Measurements from ENCODE around the gene MAP2. TPM values are rescaled to one million over a fixed set of nuclear protein-coding genes. Genes with fewer than 3 reads are reported as not detected.

Gene MAP2
- total and polyA plus RNA-seq, 4 experiments from 2014 or later = 0.20 to 0.47 (median 0.41) TPM; not detected in 1

- intact Hi-C loops (cut with micrococcal nuclease) = no loop called here
- H3K27ac Mint-ChIP-seq = no peak overlapping the region
Observed at GRCh38 chr2:209463835-209464234, 40.0 kb downstream of the MAP2 start.

GRCh38 chr2:209468846-209469245 lies 45.0 kb downstream of the MAP2 start:
- H3K4me1 Mint-ChIP-seq = no peaks in the 10 kb centered on the region
- Histone ChIP-seq H3K27ac (ENCODE audit: low read depth, low read length) (no peak overlapping the region), H3K27me3 (ENCODE audit: insufficient read depth, low read length) (no peaks in the 10 kb centered on the region), H3K4me3 (ENCODE audit: low read length in 2 of 2) (no peak overlapping the region), H3K9me3 (ENCODE audit: control insufficient read depth in 1 of 2, low read length in 2 of 2) (no peaks in the 10 kb centered on the region), H3K36me3 (ENCODE audit: insufficient read depth, low read length) (no peaks in the 10 kb centered on the region), H3K4me1 (ENCODE audit: insufficient read depth, low read length) (no peaks in the 10 kb centered on the region)
- H3K27ac Mint-ChIP-seq = no peak overlapping the region
- ChIA-PET CTCF (ENCODE audit: partially characterized antibody) (no interaction called here), POLR2A (ENCODE audit: partially characterized antibody) (no interaction called here)
- H3K9me3 Mint-ChIP-seq = peaks cover 0 to 8% (median 0%) of the 10 kb centered on the region in 8 donors
- no peak overlapping the region for H3K4me3 Mint-ChIP-seq
- intact Hi-C loops (cut with micrococcal nuclease) = no loop called here
- DNase-seq = no peak
- H3K36me3 Mint-ChIP-seq = no peaks in the 10 kb centered on the region
- no peaks in the 10 kb centered on the region for H3K27me3 Mint-ChIP-seq

More at GRCh38 chr2:209463835-209464234, 40.0 kb downstream of the MAP2 start:
- ChIA-PET POLR2A (ENCODE audit: partially characterized antibody) (no interaction called here), CTCF (ENCODE audit: partially characterized antibody) (no interaction called here)
- peaks cover 0 to 4% (median 0%) of the 10 kb centered on the region in 8 donors for H3K9me3 Mint-ChIP-seq
- no peak for DNase-seq
- no peaks in the 10 kb centered on the region for H3K27me3 Mint-ChIP-seq
- H3K9me3 ChIP-seq (ENCODE audit: control insufficient read depth in 1 of 2, low read length in 2 of 2) = no peaks in the 10 kb centered on the region
- H3K4me3 Mint-ChIP-seq = no peak overlapping the region
- H3K27me3 ChIP-seq (ENCODE audit: insufficient read depth, low read length) = no peaks in the 10 kb centered on the region
- no peaks in the 10 kb centered on the region for H3K4me1 ChIP-seq (ENCODE audit: insufficient read depth, low read length)
- no peaks in the 10 kb centered on the region for H3K36me3 ChIP-seq (ENCODE audit: insufficient read depth, low read length)
- H3K36me3 Mint-ChIP-seq = no peaks in the 10 kb centered on the region
- no peaks in the 10 kb centered on the region for H3K4me1 Mint-ChIP-seq
- H3K4me3 ChIP-seq (ENCODE audit: low read length in 2 of 2) = no peak overlapping the region
- no peak overlapping the region for H3K27ac ChIP-seq (ENCODE audit: low read depth, low read length)

- Mint-ChIP-seq H3K9me3 (peaks cover 0 to 8% (median 0%) of the 10 kb centered on the region in 8 donors), H3K4me1 (no peaks in the 10 kb centered on the region), H3K4me3 (no peak overlapping the region), H3K27me3 (no peaks in the 10 kb centered on the region), H3K27ac (peak overlapping the region in 1 of 7 donors; percentile 12), H3K36me3 (no peaks in the 10 kb centered on the region)
- no peak overlapping the region for H3K27ac ChIP-seq (ENCODE audit: low read depth, low read length)
- H3K4me1 ChIP-seq (ENCODE audit: insufficient read depth, low read length) = no peaks in the 10 kb centered on the region
- H3K9me3 ChIP-seq (ENCODE audit: control insufficient read depth in 1 of 2, low read length in 2 of 2) = no peaks in the 10 kb centered on the region
- DNase-seq = no peak
- H3K36me3 ChIP-seq (ENCODE audit: insufficient read depth, low read length) = no peaks in the 10 kb centered on the region
- no peaks in the 10 kb centered on the region for H3K27me3 ChIP-seq (ENCODE audit: insufficient read depth, low read length)
- no peak overlapping the region for H3K4me3 ChIP-seq (ENCODE audit: low read length in 2 of 2)
- intact Hi-C loops (cut with micrococcal nuclease) = no loop called here
- CTCF ChIA-PET (ENCODE audit: partially characterized antibody) = no interaction called here
- POLR2A ChIA-PET (ENCODE audit: partially characterized antibody) = no interaction called here
Observed at GRCh38 chr2:209469481-209469880, 45.6 kb downstream of the MAP2 start.

- Mint-ChIP-seq H3K4me3 (no peak overlapping the region), H3K27ac (no peak overlapping the region), H3K36me3 (no peaks in the 10 kb centered on the region), H3K9me3 (peaks cover 0 to 8% (median 0%) of the 10 kb centered on the region in 8 donors), H3K27me3 (no peaks in the 10 kb centered on the region), H3K4me1 (no peaks in the 10 kb centered on the region)
- Histone ChIP-seq H3K4me1 (ENCODE audit: insufficient read depth, low read length) (no peaks in the 10 kb centered on the region), H3K27me3 (ENCODE audit: insufficient read depth, low read length) (no peaks in the 10 kb centered on the region), H3K36me3 (ENCODE audit: insufficient read depth, low read length) (no peaks in the 10 kb centered on the region), H3K27ac (ENCODE audit: low read depth, low read length) (no peak overlapping the region), H3K9me3 (ENCODE audit: control insufficient read depth in 1 of 2, low read length in 2 of 2) (no peaks in the 10 kb centered on the region), H3K4me3 (ENCODE audit: low read length in 2 of 2) (no peak overlapping the region)
- intact Hi-C loops (cut with micrococcal nuclease) = no loop called here
- CTCF ChIA-PET (ENCODE audit: partially characterized antibody) = no interaction called here
- no peak for DNase-seq
- POLR2A ChIA-PET (ENCODE audit: partially characterized antibody) = no interaction called here
Observed at GRCh38 chr2:209470466-209470865, 46.6 kb downstream of the MAP2 start.

GRCh38 chr2:209471037-209471436 lies 47.2 kb downstream of the MAP2 start:
- no peaks in the 10 kb centered on the region for H3K36me3 Mint-ChIP-seq
- H3K27ac Mint-ChIP-seq = no peak overlapping the region
- peaks cover 0 to 8% (median 0%) of the 10 kb centered on the region in 8 donors for H3K9me3 Mint-ChIP-seq
- H3K4me1 ChIP-seq (ENCODE audit: insufficient read depth, low read length) = no peaks in the 10 kb centered on the region
- H3K9me3 ChIP-seq (ENCODE audit: control insufficient read depth in 1 of 2, low read length in 2 of 2) = no peaks in the 10 kb centered on the region
- no peaks in the 10 kb centered on the region for H3K27me3 Mint-ChIP-seq
- ChIA-PET CTCF (ENCODE audit: partially characterized antibody) (no interaction called here), POLR2A (ENCODE audit: partially characterized antibody) (no interaction called here)
- intact Hi-C loops (cut with micrococcal nuclease) = no loop called here
- H3K4me3 ChIP-seq (ENCODE audit: low read length in 2 of 2) = no peak overlapping the region
- no peaks in the 10 kb centered on the region for H3K36me3 ChIP-seq (ENCODE audit: insufficient read depth, low read length)
- no peaks in the 10 kb centered on the region for H3K27me3 ChIP-seq (ENCODE audit: insufficient read depth, low read length)
- DNase-seq = no peak
- H3K27ac ChIP-seq (ENCODE audit: low read depth, low read length) = no peak overlapping the region
- no peak overlapping the region for H3K4me3 Mint-ChIP-seq
- H3K4me1 Mint-ChIP-seq = no peaks in the 10 kb centered on the region

GRCh38 chr2:209472112-209472832 lies 48.4 kb downstream of the MAP2 start:
- no peak overlapping the region for H3K27ac Mint-ChIP-seq
- no peaks in the 10 kb centered on the region for H3K27me3 Mint-ChIP-seq
- H3K9me3 Mint-ChIP-seq = peaks cover 0 to 7% (median 0%) of the 10 kb centered on the region in 8 donors
- Histone ChIP-seq H3K36me3 (ENCODE audit: insufficient read depth, low read length) (no peaks in the 10 kb centered on the region), H3K27me3 (ENCODE audit: insufficient read depth, low read length) (no peaks in the 10 kb centered on the region), H3K27ac (ENCODE audit: low read depth, low read length) (no peak overlapping the region), H3K4me3 (ENCODE audit: low read length in 2 of 2) (no peak overlapping the region), H3K4me1 (ENCODE audit: insufficient read depth, low read length) (no peaks in the 10 kb centered on the region), H3K9me3 (ENCODE audit: control insufficient read depth in 1 of 2, low read length in 2 of 2) (no peaks in the 10 kb centered on the region)
- DNase-seq = no peak
- CTCF ChIA-PET (ENCODE audit: partially characterized antibody) = no interaction called here
- intact Hi-C loops (cut with micrococcal nuclease) = no loop called here
- POLR2A ChIA-PET (ENCODE audit: partially characterized antibody) = no interaction called here
- H3K4me1 Mint-ChIP-seq = no peaks in the 10 kb centered on the region
- no peak overlapping the region for H3K4me3 Mint-ChIP-seq
- H3K36me3 Mint-ChIP-seq = no peaks in the 10 kb centered on the region

- Mint-ChIP-seq H3K27ac (no peak overlapping the region), H3K27me3 (no peaks in the 10 kb centered on the region), H3K4me1 (no peaks in the 10 kb centered on the region), H3K4me3 (no peak overlapping the region), H3K9me3 (peaks cover 0 to 4% (median 0%) of the 10 kb centered on the region in 8 donors), H3K36me3 (no peaks in the 10 kb centered on the region)
- POLR2A ChIA-PET (ENCODE audit: partially characterized antibody) = no interaction called here
- Histone ChIP-seq H3K36me3 (ENCODE audit: insufficient read depth, low read length) (no peaks in the 10 kb centered on the region), H3K9me3 (ENCODE audit: control insufficient read depth in 1 of 2, low read length in 2 of 2) (no peaks in the 10 kb centered on the region), H3K4me1 (ENCODE audit: insufficient read depth, low read length) (no peaks in the 10 kb centered on the region), H3K4me3 (ENCODE audit: low read length in 2 of 2) (no peak overlapping the region), H3K27me3 (ENCODE audit: insufficient read depth, low read length) (no peaks in the 10 kb centered on the region), H3K27ac (ENCODE audit: low read depth, low read length) (no peak overlapping the region)
- no peak for DNase-seq
- CTCF ChIA-PET (ENCODE audit: partially characterized antibody) = no interaction called here
- intact Hi-C loops (cut with micrococcal nuclease) = no loop called here
Observed at GRCh38 chr2:209472871-209473270, 49.0 kb downstream of the MAP2 start.

All from CD4-positive, alpha-beta memory T cell (primary cell).